ENCODE results near the gene ASIC3. TPM values are rescaled to one million over a fixed set of nuclear protein-coding genes. Genes with fewer than 3 reads are reported as not detected.
A peak's percentile ranks its signal among the peaks of the same experiment; 100 is the strongest.

The ASIC3 gene
- total RNA-seq, 1 experiment from 2014 or later: 0.76 TPM

GRCh38 chr7:151059367-151060112 lies 11.2 kb downstream of the ASIC3 start, which contains the start of gene SLC4A2:
Gene SLC4A2, plus strand, starts transcription at chr7:151059589. Its CDS starts 2,399 bp downstream, at chr7:151061988.
- peak; percentile 74 for DNase-seq
- peak within 1 kb of the TSS; percentile 67 for H3K4me3 ChIP-seq
- H3K27me3 ChIP-seq: no peaks in the 10 kb centered on the region
- no peaks in the 10 kb centered on the region for H3K36me3 ChIP-seq
- no peaks in the 10 kb centered on the region for H3K9me3 ChIP-seq

DNA sequence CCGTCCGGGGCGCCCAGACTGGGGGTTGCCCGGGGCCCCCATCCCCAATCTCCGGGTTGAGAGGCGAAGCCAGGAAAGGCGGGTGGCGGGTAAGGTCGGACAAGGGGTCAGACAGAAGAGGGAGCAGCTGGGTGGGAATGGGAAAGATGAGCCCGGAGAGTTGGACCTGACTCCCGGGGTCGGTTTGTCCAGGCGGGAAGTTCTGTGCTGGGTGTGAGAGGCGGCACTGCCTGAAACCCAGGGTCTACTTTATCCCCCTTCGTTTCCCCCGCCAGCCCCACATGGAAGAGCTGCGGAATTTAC lies 11.7 kb downstream of the ASIC3 start:
- no peak for DNase-seq
- H3K36me3 ChIP-seq: no peaks in the 10 kb centered on the region
- no peaks in the 10 kb centered on the region for H3K9me3 ChIP-seq
- peak overlapping the region; percentile 67 for H3K4me3 ChIP-seq
- no peaks in the 10 kb centered on the region for H3K27me3 ChIP-seq

- Histone ChIP-seq H3K27me3 (no peaks in the 10 kb centered on the region), H3K4me3 (peak overlapping the region; percentile 67)
- DNase-seq: peak; percentile 19
Measured at GRCh38 chr7:151060416-151061212, 12.3 kb downstream of the ASIC3 start.

GRCh38 chr7:151061213-151062110 lies 13.1 kb downstream of the ASIC3 start:
- Histone ChIP-seq H3K4me3 (no peak overlapping the region), H3K9me3 (no peaks in the 10 kb centered on the region), H3K36me3 (no peaks in the 10 kb centered on the region), H3K27me3 (no peaks in the 10 kb centered on the region)
- DNase-seq: no peak

More at GRCh38 chr7:151060416-151061212, 12.3 kb downstream of the ASIC3 start:
- Histone ChIP-seq H3K9me3 (no peaks in the 10 kb centered on the region), H3K36me3 (no peaks in the 10 kb centered on the region)

DNA sequence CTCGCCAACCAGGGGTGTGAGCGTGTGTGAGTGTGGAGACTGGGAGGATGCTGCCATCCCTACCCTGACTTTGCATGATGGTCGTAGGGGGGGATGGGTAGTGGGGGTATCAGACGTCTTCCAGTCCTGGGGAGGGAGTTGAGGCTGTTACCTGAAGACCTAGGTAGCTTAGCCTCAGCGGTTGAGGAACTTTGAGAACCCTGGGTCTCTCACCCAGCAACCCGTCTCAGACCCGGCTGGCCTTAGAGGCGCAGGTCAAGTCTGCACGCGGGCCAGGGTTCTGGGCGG lies 13.7 kb downstream of the ASIC3 start:
- Histone ChIP-seq H3K4me3 (no peak overlapping the region), H3K9me3 (no peaks in the 10 kb centered on the region), H3K36me3 (no peaks in the 10 kb centered on the region), H3K27me3 (no peaks in the 10 kb centered on the region)
- no peak for DNase-seq

DNA sequence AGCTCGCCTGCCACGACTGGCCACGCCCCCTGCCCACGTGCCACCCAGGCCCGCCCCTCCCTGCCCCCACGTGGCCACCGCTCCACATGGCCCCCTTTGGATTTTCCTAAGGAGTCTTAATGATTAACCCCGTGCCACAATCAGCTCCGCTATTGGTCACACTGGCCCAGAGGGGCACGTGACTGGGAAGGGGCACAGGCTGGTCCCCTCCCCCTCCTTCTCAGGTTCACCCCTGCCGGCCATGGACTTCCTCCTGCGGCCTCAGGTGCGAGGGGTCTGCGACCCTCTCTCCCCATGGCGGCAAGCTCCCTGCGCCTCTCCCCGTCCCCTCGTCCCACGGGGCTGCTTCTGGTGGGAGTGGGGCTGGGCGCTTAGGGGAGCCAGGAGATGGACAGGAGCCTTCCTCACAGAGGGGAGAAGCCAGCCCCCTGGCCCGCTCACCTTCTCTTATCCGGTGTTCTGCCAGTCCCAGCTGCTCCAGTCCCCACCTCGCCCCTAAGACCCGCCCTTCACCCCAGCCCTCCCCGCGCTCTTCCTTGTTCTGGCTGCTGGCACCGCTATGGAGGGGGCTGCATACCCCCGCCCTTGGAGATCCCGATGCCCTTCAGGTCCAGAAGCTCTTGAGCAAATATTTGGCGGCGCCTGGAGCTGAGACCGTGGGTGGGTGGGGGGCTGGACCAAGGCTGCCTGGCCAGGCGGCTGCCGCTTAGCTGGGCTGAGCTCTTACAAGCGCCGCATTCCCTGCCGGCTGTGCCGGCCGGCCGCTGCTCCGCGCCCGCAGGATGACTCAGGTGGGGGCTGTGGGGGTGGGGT lies 14.3 kb downstream of the ASIC3 start:
- no peaks in the 10 kb centered on the region for H3K9me3 ChIP-seq
- H3K36me3 ChIP-seq: no peaks in the 10 kb centered on the region
- no peaks in the 10 kb centered on the region for H3K27me3 ChIP-seq
- DNase-seq: peak; percentile 30
- H3K4me3 ChIP-seq: no peak overlapping the region

- Histone ChIP-seq H3K27me3 (no peaks in the 10 kb centered on the region), H3K4me3 (no peak overlapping the region), H3K9me3 (no peaks in the 10 kb centered on the region), H3K36me3 (no peaks in the 10 kb centered on the region; the same call in 1 of the 2 replicates)
- no peak for DNase-seq
Measured at GRCh38 chr7:151063212-151063561, 14.9 kb downstream of the ASIC3 start.

GRCh38 chr7:151064454-151064853 lies 16.1 kb downstream of the ASIC3 start:
- H3K4me3 ChIP-seq: no peak overlapping the region
- no peaks in the 10 kb centered on the region for H3K27me3 ChIP-seq
- no peaks in the 10 kb centered on the region for H3K9me3 ChIP-seq
- no peaks in the 10 kb centered on the region; the same call in 1 of the 2 replicates for H3K36me3 ChIP-seq
- no peak for DNase-seq

DNA sequence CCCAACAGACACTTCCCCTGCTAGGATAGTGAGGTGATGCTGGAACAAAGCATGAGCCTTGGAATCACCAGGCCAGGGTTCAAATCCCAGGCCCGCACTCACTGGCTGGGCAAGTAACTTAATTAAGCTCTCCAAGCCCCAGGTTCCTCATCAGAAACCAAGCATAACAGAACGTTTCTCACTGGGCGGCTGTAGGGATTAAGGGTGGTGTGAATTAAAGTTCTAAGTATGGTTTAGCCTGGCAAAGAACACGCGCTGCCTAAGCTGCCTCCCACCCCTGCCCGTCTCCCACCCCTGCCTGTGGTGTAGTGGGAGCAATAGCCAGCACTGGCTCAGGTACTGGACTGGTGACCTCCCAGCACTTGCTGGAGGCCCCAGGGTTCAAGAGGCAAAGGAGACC lies 16.7 kb downstream of the ASIC3 start:
- no peak for DNase-seq
- Histone ChIP-seq H3K4me3 (no peak overlapping the region), H3K36me3 (no peaks in the 10 kb centered on the region; the same call in 1 of the 2 replicates), H3K9me3 (no peaks in the 10 kb centered on the region), H3K27me3 (no peaks in the 10 kb centered on the region)

DNA sequence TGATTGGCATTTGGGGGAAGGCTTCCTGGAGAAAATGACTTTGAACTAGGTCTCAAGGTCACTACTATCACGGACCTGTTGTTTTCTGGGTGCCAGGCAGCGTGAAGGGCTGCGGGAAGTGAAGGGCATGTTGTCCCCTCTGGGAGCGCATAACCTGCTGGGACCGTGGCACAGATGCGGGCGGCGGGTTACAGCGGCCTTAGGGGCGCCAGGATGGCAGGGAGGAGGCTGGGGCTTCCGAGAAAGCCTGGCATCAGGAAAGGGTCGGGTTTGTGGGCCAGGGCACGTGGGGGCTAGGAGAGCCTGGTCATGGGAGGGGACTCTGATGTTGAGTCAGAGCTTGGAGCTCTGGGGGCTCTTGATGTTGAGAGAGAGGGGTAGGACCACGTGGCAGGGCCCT lies 17.2 kb downstream of the ASIC3 start:
- DNase-seq: no peak
- Histone ChIP-seq H3K4me3 (no peak overlapping the region), H3K36me3 (no peaks in the 10 kb centered on the region; the same call in 1 of the 2 replicates), H3K27me3 (no peaks in the 10 kb centered on the region), H3K9me3 (no peaks in the 10 kb centered on the region)

DNA sequence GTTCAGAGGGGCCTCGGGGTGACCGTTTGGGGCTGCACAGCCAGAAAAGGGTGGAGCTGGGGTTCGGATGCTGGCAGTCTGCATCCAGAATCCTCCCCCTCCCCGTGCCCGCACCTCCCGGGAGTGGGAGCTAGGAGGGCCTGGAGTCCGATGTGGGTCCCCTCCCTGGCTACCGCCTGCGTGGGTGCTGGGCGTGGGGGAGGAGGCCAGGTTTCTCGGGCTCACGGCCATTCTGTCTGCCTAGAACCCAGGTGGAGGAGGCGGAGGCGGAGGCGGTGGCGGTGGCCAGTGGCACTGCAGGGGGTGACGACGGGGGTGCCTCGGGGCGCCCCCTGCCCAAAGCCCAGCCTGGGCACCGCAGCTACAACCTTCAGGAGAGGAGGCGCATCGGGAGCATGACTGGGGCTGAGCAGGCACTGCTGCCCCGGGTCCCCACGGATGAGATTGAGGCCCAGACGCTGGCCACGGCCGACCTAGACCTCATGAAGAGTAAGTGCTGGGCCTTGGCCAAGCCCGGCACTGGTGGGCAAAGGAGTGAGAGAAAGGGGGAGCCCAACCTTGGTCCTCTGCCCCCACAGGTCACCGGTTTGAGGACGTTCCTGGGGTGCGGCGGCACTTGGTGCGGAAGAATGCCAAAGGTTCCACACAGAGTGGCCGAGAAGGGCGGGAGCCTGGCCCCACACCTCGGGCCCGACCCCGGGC lies 18.1 kb downstream of the ASIC3 start:
- DNase-seq: no peak
- Histone ChIP-seq H3K4me3 (no peak overlapping the region), H3K27me3 (no peaks in the 10 kb centered on the region), H3K36me3 (no peaks in the 10 kb centered on the region; the same call in 1 of the 2 replicates), H3K9me3 (no peaks in the 10 kb centered on the region)

- no peaks in the 10 kb centered on the region for H3K27me3 ChIP-seq
- H3K4me3 ChIP-seq: no peak overlapping the region
- DNase-seq: no peak
- H3K9me3 ChIP-seq: no peaks in the 10 kb centered on the region
- H3K36me3 ChIP-seq: no peaks in the 10 kb centered on the region; the same call in none of the 2 replicates
Measured at GRCh38 chr7:151068069-151068773, 19.9 kb downstream of the ASIC3 start.

GRCh38 chr7:151069841-151070573 lies 21.7 kb downstream of the ASIC3 start:
- Histone ChIP-seq H3K4me3 (no peak overlapping the region), H3K36me3 (no peaks in the 10 kb centered on the region; the same call in none of the 2 replicates), H3K9me3 (no peaks in the 10 kb centered on the region), H3K27me3 (no peaks in the 10 kb centered on the region)
- no peak for DNase-seq

DNA sequence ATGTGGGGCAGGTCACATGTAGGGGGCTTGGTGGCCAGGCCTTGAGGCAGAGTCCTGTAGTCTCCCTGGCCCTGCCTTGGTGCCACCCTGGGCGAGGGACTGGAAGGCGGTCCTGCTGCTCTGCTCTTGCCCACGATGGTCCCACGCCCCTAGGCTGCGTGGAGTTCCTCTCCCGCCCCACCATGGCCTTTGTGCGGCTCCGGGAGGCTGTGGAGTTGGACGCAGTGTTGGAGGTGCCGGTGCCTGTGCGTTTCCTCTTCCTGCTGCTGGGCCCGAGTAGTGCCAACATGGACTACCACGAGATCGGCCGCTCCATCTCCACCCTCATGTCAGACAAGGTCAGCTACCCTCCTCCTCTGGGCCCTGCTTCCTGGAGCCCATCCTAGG lies 22.2 kb downstream of the ASIC3 start:
- Histone ChIP-seq H3K4me3 (no peak overlapping the region), H3K27me3 (no peaks in the 10 kb centered on the region), H3K9me3 (no peaks in the 10 kb centered on the region), H3K36me3 (no peaks in the 10 kb centered on the region; the same call in none of the 2 replicates)
- no peak for DNase-seq

Measured in MG63 (cell line).